HG02884 (cell line): ENCODE measurements around the gene KRTAP2-2.

Experiments
- ATAC-seq: cut with Tn5 transposase; IDR thresholded peaks from one replicate; pipeline ENCODE4 v1.9.1; 2021; ENCODE audit warnings: mild to moderate bottlenecking, moderate library complexity; ENCODE audit not compliant: unreplicated experiment

KRTAP2-2 gene

GRCh38 chr17:41026715-41027471 lies 28.1 kb downstream of the KRTAP2-2 start, which contains the start of gene KRTAP1-5:
KRTAP1-5 (minus strand) TSS chr17:41027208; CDS start chr17:41027155, 53 bp downstream.
- no peak for ATAC-seq

DNA sequence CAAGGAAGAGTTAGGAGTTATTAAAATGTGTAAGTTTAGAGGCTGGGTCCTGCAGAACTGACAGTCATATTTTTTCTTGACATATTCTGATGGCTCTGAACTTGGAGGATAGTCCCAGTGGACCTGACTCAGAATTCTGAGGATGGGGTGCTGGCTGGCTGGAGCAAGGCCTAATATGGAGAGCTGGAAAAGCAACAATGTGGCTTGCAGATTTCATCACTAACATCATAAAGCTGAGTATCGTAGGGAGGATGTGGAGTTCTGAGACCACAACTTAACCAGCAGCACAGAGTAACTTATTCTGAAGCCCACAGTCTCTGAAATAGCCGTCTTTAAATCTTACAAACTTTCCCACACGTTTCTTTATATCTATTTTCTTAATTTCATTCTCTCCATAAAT lies 30.3 kb downstream of the KRTAP2-2 start:
- no peak for ATAC-seq

- no peak for ATAC-seq
Observed at GRCh38 chr17:41020336-41020735, 34.7 kb downstream of the KRTAP2-2 start.

- ATAC-seq = no peak
Observed at GRCh38 chr17:41019415-41019814, 35.6 kb downstream of the KRTAP2-2 start.

DNA sequence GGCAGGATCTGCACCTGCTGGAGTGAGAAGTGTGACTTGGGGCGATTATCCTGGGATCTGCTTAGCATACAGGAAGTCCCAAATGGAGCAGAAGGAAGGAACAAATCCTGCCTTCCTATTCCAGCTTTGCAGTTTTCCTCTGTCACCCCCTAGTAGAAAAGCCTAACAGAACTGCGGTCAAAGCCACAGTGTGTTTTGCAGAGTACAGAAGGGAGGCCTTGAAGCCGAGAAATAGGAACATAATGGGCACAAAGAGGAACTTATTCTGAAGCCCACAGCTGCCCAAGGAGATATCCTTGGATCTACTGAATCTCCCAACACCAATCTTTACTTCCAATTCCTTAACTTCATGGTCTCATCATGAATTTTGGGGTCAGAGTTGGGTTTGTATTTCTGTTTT lies 36.5 kb downstream of the KRTAP2-2 start:
- no peak for ATAC-seq

DNA sequence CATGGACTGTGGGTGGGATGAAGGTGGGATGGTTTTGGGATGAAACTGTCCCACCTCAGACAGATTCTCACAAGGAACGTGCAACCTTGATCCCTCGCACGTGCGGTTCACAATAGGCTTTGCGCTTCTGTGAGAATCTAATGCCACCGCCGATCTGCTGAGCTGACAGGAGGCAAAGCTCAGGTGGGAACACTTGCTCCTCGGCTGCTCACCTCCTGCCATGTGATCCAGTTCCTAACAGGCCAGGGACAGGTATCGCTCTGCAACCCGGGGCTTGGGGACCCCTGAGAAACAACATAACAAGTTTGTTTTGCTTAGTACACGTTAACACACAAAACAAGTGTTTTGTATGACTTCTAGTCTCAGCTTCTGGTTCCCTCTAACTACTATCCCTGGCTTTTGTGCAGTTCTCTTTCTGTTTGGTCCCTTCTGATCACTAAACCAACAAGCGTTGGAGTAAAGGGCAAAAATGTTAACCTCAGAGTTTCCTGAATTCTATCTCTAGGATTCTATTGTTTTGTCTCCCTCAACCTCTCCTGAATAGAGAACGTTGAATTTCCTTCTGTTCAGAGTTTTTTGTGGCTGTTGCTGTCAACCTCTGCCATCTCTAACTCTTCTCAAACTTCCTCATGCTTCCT lies 38.3 kb downstream of the KRTAP2-2 start:
- no peak for ATAC-seq

DNA sequence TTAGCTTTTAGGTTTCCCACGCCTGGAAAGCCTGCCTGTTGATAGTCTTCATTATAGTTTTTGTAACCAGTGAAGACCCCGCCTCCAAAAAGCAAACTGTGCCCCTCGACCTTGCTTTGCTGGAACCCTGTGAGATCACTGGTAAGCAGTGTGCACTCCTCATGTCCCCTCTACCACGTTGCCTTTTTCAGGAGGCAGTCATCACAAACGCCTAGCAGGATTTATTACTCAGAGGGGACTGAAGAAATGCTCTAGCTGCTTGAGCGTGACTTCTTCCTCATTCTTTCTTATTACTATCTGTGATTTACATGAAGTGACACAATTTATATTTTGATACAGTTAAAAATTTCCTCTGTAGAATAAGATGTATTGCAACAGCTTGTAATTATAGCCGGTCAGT lies 39.6 kb downstream of the KRTAP2-2 start:
- ATAC-seq = no peak

DNA sequence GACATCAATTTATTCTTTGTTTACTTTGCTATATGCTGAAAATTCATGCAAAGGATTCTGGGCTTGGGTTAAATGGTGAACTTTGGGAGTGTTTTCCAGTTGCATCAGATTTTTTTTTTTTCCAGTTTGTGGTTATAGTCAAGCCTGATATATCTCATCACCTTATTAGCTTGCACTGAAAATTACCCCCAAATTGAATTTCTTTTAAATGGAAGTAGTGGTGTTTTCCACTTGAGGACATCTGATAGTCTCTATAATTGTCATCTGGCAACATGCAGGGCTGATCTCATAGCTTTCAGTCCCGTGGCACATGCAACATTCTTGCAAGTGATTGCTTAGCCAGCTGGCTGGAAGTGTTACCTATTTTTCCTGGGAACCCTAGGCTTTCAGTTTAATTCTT lies 41.4 kb downstream of the KRTAP2-2 start:
- no peak for ATAC-seq

- no peak for ATAC-seq
Observed at GRCh38 chr17:41013181-41013580, 41.8 kb downstream of the KRTAP2-2 start.

GRCh38 chr17:41012326-41013120 lies 42.5 kb downstream of the KRTAP2-2 start:
- no peak for ATAC-seq

- ATAC-seq = no peak
Observed at GRCh38 chr17:41010441-41010840, 44.6 kb downstream of the KRTAP2-2 start.

- no peak for ATAC-seq
Observed at GRCh38 chr17:41009936-41010335, 45.1 kb downstream of the KRTAP2-2 start.

- no peak for ATAC-seq
Observed at GRCh38 chr17:41009301-41009760, 45.7 kb downstream of the KRTAP2-2 start.

GRCh38 chr17:41008811-41009210 lies 46.2 kb downstream of the KRTAP2-2 start, which contains the start of gene KRTAP3-1:
KRTAP3-1 (minus strand) TSS chr17:41009128; CDS start chr17:41009074, 54 bp downstream.
- ATAC-seq = no peak
